GM18858 (cell line): ENCODE data around the gene OR10V1.

Source experiments
- ATAC-seq: cut with Tn5 transposase; IDR thresholded peaks from one replicate; pipeline ENCODE4 v1.9.1; 2021; ENCODE audit not compliant: unreplicated experiment

OR10V1 gene

GRCh38 chr11:59668950-59669610 lies 44.6 kb downstream of the OR10V1 start, which contains the start of gene PATL1:
PATL1 (minus strand) TSS chr11:59669037; CDS start chr11:59668895, 142 bp downstream.
- peak; percentile 89 for ATAC-seq

- no peak for ATAC-seq
These were observed 45.3 kb downstream of the OR10V1 start for GRCh38 chr11:59668188-59668949.

GRCh38 chr11:59667812-59668187 lies 45.8 kb downstream of the OR10V1 start:
- no peak for ATAC-seq

- no peak for ATAC-seq
These were observed 46.7 kb downstream of the OR10V1 start for GRCh38 chr11:59666969-59667368.
